GM18858 (cell line): ENCODE data around the gene TNKS2.
"Not testable (repeated sequence)": the region's sequence is repeated elsewhere in the genome, so short reads cannot be mapped to it uniquely, and the experiment has no call there.

Experiments
- ATAC-seq: cut with Tn5 transposase; IDR thresholded peaks from one replicate; pipeline ENCODE4 v1.9.1; 2021; ENCODE audit not compliant: unreplicated experiment

The TNKS2 gene

GRCh38 chr10:91864744-91865143 is 66.5 kb downstream of the TNKS2 start:
- ATAC-seq = no peak

GRCh38 chr10:91865562-91866081 is 67.4 kb downstream of the TNKS2 start:
- no peak for ATAC-seq

- no peak for ATAC-seq
Measured at GRCh38 chr10:91875156-91875555, 76.9 kb downstream of the TNKS2 start.

GRCh38 chr10:91875779-91876178 is 77.6 kb downstream of the TNKS2 start:
- ATAC-seq = no peak

GRCh38 chr10:91879515-91880170 is 81.4 kb downstream of the TNKS2 start:
- ATAC-seq = no peak

GRCh38 chr10:91880310-91880709 is 82.1 kb downstream of the TNKS2 start:
- ATAC-seq = no peak

- ATAC-seq = no peak
Measured at GRCh38 chr10:91883549-91884444, 85.6 kb downstream of the TNKS2 start.

GRCh38 chr10:91884536-91884935 is 86.3 kb downstream of the TNKS2 start:
- ATAC-seq = no peak

- no peak for ATAC-seq
Measured at GRCh38 chr10:91885362-91886079, 87.3 kb downstream of the TNKS2 start.

- no peak for ATAC-seq
Measured at GRCh38 chr10:91886954-91887271, 88.7 kb downstream of the TNKS2 start.

- ATAC-seq = no peak
Measured at GRCh38 chr10:91887272-91888076, 89.2 kb downstream of the TNKS2 start.

GRCh38 chr10:91891125-91892001 is 93.1 kb downstream of the TNKS2 start:
- ATAC-seq = no peak

- ATAC-seq = no peak
Measured at GRCh38 chr10:91893051-91893450, 94.8 kb downstream of the TNKS2 start.

- not testable (repeated sequence) for ATAC-seq
Measured at GRCh38 chr10:91894261-91894685, 96.0 kb downstream of the TNKS2 start.

- ATAC-seq = no peak
Measured at GRCh38 chr10:91896212-91896756, 98.1 kb downstream of the TNKS2 start.

GRCh38 chr10:91897421-91897820 is 99.2 kb downstream of the TNKS2 start:
- ATAC-seq = no peak

GRCh38 chr10:91901784-91902677 is 103.8 kb downstream of the TNKS2 start:
- no peak for ATAC-seq

GRCh38 chr10:91907033-91907594 is 108.9 kb downstream of the TNKS2 start:
- ATAC-seq = no peak
